Measurements from ENCODE around the gene TLK1. TPM values are rescaled to one million over a fixed set of nuclear protein-coding genes. Genes with fewer than 3 reads are reported as not detected.

TLK1 gene
- total and polyA plus RNA-seq, 10 of the 15 experiments (the other 5 are each of a cell fraction or from before 2014, with no cell fraction given) = 25.1 to 126 (median 57.3) TPM

DNA sequence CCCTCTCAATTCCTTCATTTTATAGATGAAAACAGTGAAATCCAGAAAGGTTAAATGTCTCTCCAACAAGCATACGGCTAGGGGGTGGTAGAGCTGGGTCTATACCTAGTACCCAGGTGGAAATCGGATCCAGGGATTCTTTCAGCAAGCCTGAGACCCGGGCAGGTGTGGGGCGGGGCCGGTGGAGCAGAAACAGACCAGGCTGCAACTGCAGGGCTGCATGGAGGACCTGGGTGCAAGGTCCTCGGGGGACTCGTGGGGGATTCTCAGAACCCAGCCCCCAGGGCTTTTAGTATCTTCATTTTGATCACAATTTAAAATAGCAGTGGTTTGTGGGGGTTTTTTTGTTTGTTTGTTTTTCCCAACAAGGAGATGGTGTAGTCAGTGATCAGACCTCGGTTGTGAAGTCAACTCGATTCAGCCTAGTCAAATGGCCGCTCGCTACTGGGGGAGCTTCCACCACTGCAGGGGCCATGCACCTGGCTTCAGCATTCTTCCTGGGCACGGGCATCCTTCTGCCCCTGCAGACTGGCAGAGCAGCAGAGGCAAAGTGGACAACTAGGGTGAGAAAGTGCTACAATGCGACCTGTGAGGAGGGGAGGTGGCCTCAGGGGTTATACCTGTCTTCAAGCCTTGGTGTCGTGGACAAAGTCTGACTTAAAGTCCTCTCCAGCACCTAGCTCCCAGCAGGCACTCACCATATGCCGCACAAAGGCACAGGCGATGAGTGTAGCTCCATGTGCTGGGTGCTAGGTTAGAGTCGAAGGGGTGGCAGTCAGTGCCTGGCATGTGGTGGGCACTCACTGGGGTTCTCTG, 185.4 kb downstream of the TLK1 start:
- ChIA-PET POLR2A (interaction anchor here (1.0 kb wide), 1 partner anchor 14 kb away, joined by 3 read pairs; no protein-coding TSS in a partner anchor), CTCF (interaction anchor here (0.6 to 2.1 kb wide), 11 partner anchors 9 to 598 kb away, joined by 3 to 8 read pairs (median 3); no protein-coding TSS in a partner anchor), SMC1A (ENCODE audit: uncharacterized antibody, unreplicated experiment) (interaction anchor here (1.0 to 2.0 kb wide), 6 partner anchors 9 to 598 kb away, joined by 3 to 13 read pairs (median 4); no protein-coding TSS in a partner anchor), RAD21 (ENCODE audit: unreplicated experiment) (interaction anchor here (1.0 to 3.8 kb wide), 2 partner anchors 440 to 472 kb away, joined by 4 to 28 read pairs; no protein-coding TSS in a partner anchor)
- WGBS (ENCODE audit: insufficient coverage, insufficient replicate concordance, low lambda C conversion rate, missing lambda C conversion rate) = 52% methylated on average over 17 of the region's 17 CpGs
- in situ Hi-C loops (cut with MboI) = loop anchor here (10.0 kb wide), 1 partner anchor 1129 kb away; the partner anchor contains the start of gene DLX2
- no peak for FAIRE-seq
- H2AFZ ChIP-seq (ENCODE audit: control insufficient read depth, low read depth, low read length) = no peak overlapping the region
- H3K27ac ChIP-seq (ENCODE audit: control insufficient read depth, insufficient read depth) = no peak overlapping the region
- no peaks in the 10 kb centered on the region; the same call in 1 of the 2 replicates for H3K79me2 ChIP-seq (ENCODE audit: control insufficient read depth, insufficient read depth, low read length)
- intact Hi-C loops (cut with micrococcal nuclease; ENCODE audit: unreplicated experiment) = no loop called here
- TF ChIP-seq ZNF217 (IDR thresholded peaks at IDR 0.05) (no peak), IRF3 (IDR thresholded peaks at IDR 0.05) (no peak), HSF1 (IDR thresholded peaks at IDR 0.05; ENCODE audit: low read depth, low read length) (no peak), E4F1 (IDR thresholded peaks at IDR 0.05; ENCODE audit: borderline replicate concordance, partially characterized antibody) (no peak), IRF4 (IDR thresholded peaks at IDR 0.05; ENCODE audit: low read depth, low read length) (no peak), MEF2B (IDR thresholded peaks at IDR 0.05; ENCODE audit: partially characterized antibody, poor library complexity, severe bottlenecking) (no peak), ZNF274 (IDR thresholded peaks at IDR 0.05; ENCODE audit: insufficient read depth, insufficient read length) (no peak), RCOR1 (conservative IDR thresholded peaks at IDR 0.05; ENCODE audit: low read depth, low read length) (no peak)
- H3K4me2 ChIP-seq (ENCODE audit: control insufficient read depth, insufficient read depth) = no peak overlapping the region
- no peak overlapping the region for H3K9ac ChIP-seq (ENCODE audit: control insufficient read depth, insufficient read depth, low read length)
- peaks cover 10% of the 10 kb centered on the region for H3K4me1 ChIP-seq (ENCODE audit: control insufficient read depth, insufficient read depth, low read length)
- ATAC-seq = no peak
- no peaks in the 10 kb centered on the region for H3K9me3 ChIP-seq (replicated peaks; ENCODE audit: control insufficient read depth, insufficient read depth, low read length)
- H3K4me3 ChIP-seq = no peak overlapping the region
- H4K20me1 ChIP-seq (ENCODE audit: control insufficient read depth, insufficient read depth) = no peaks in the 10 kb centered on the region
- H3K27me3 ChIP-seq (replicated peaks in 1 of 2; ENCODE audit: control insufficient read depth in 2 of 2, insufficient read depth in 2 of 2, low read length in 1 of 2) = no peaks in the 10 kb centered on the region
- DNase-seq (ENCODE audit: low read depth, low spot score) = no peak
- BruUV-seq (replicated peaks) = no TSS peak
- H3K36me3 ChIP-seq (ENCODE audit: control insufficient read depth in 2 of 2, insufficient read depth in 2 of 2, low read length in 1 of 2) = no peaks in the 10 kb centered on the region
